ENCODE measurements around the gene DIAPH2. TPM values are rescaled to one million over a fixed set of nuclear protein-coding genes. Genes with fewer than 3 reads are reported as not detected.

Gene DIAPH2
- total RNA-seq, 1 donor from 2014 or later: 32.9 TPM

- H3K4me3 ChIP-seq: no peak overlapping the region
- H3K27me3 ChIP-seq: no peaks in the 10 kb centered on the region
- no peaks in the 10 kb centered on the region for H3K4me1 ChIP-seq
- intact Hi-C loops (cut with DNase I): no loop called here
- no peak overlapping the region for H3K27ac ChIP-seq
- no peak for DNase-seq
- H3K36me3 ChIP-seq: no peaks in the 10 kb centered on the region
- H3K9me3 ChIP-seq: no peaks in the 10 kb centered on the region
- no peak for ATAC-seq
- TF ChIP-seq, protein P1, sequence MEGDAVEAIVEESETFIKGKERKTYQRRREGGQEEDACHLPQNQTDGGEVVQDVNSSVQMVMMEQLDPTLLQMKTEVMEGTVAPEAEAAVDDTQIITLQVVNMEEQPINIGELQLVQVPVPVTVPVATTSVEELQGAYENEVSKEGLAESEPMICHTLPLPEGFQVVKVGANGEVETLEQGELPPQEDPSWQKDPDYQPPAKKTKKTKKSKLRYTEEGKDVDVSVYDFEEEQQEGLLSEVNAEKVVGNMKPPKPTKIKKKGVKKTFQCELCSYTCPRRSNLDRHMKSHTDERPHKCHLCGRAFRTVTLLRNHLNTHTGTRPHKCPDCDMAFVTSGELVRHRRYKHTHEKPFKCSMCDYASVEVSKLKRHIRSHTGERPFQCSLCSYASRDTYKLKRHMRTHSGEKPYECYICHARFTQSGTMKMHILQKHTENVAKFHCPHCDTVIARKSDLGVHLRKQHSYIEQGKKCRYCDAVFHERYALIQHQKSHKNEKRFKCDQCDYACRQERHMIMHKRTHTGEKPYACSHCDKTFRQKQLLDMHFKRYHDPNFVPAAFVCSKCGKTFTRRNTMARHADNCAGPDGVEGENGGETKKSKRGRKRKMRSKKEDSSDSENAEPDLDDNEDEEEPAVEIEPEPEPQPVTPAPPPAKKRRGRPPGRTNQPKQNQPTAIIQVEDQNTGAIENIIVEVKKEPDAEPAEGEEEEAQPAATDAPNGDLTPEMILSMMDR (IDR thresholded peaks at IDR 0.05): no peak
Measured at GRCh38 chrX:96907516-96908272, 223.1 kb downstream of the DIAPH2 start.

- Histone ChIP-seq H3K4me1 (no peaks in the 10 kb centered on the region), H3K4me3 (no peak overlapping the region), H3K27me3 (no peaks in the 10 kb centered on the region), H3K36me3 (no peaks in the 10 kb centered on the region), H3K27ac (no peak overlapping the region), H3K9me3 (no peaks in the 10 kb centered on the region)
- intact Hi-C loops (cut with DNase I): no loop called here
- TF ChIP-seq, protein P1 (IDR thresholded peaks at IDR 0.05): no peak
- DNase-seq (no peak), ATAC-seq (no peak)
Measured at GRCh38 chrX:96909291-96909690, 224.6 kb downstream of the DIAPH2 start.

GRCh38 chrX:96918864-96919263, 234.2 kb downstream of the DIAPH2 start:
- DNase-seq (no peak), ATAC-seq (no peak)
- no peaks in the 10 kb centered on the region for H3K27me3 ChIP-seq
- H3K4me1 ChIP-seq: no peaks in the 10 kb centered on the region
- no peak overlapping the region for H3K27ac ChIP-seq
- H3K36me3 ChIP-seq: no peaks in the 10 kb centered on the region
- no peak overlapping the region for H3K4me3 ChIP-seq
- H3K9me3 ChIP-seq: no peaks in the 10 kb centered on the region
- TF ChIP-seq, protein P1 (IDR thresholded peaks at IDR 0.05): no peak
- intact Hi-C loops (cut with DNase I): no loop called here

GRCh38 chrX:96919672-96920071, 235.0 kb downstream of the DIAPH2 start:
- Histone ChIP-seq H3K27ac (no peak overlapping the region), H3K4me3 (no peak overlapping the region), H3K9me3 (no peaks in the 10 kb centered on the region), H3K4me1 (no peaks in the 10 kb centered on the region), H3K36me3 (no peaks in the 10 kb centered on the region), H3K27me3 (no peaks in the 10 kb centered on the region)
- TF ChIP-seq, protein P1 (IDR thresholded peaks at IDR 0.05): no peak
- DNase-seq: no peak
- no peak for ATAC-seq
- intact Hi-C loops (cut with DNase I): no loop called here

- H3K4me1 ChIP-seq: no peaks in the 10 kb centered on the region
- ATAC-seq (no peak), DNase-seq (no peak)
- H3K27ac ChIP-seq: no peak overlapping the region
- no peak overlapping the region for H3K4me3 ChIP-seq
- TF ChIP-seq, protein P1 (IDR thresholded peaks at IDR 0.05): no peak
- no peaks in the 10 kb centered on the region for H3K9me3 ChIP-seq
- no peaks in the 10 kb centered on the region for H3K36me3 ChIP-seq
- no peaks in the 10 kb centered on the region for H3K27me3 ChIP-seq
- intact Hi-C loops (cut with DNase I): no loop called here
Measured at GRCh38 chrX:96924581-96924980, 239.9 kb downstream of the DIAPH2 start.
